ENCODE data around the gene RWDD3. TPM values are rescaled to one million over a fixed set of nuclear protein-coding genes. Genes with fewer than 3 reads are reported as not detected.

The RWDD3 gene
- total RNA-seq, 2 experiments from 2014 or later = 11.4 to 12.4 TPM

- peaks cover 3% of the 10 kb centered on the region for H3K27me3 Mint-ChIP-seq (ENCODE audit: low read depth)
- H3K4me1 Mint-ChIP-seq (ENCODE audit: low read depth) = no peaks in the 10 kb centered on the region
- no peak overlapping the region for H3K4me3 Mint-ChIP-seq
- DNase-seq = no peak
- H3K36me3 Mint-ChIP-seq (ENCODE audit: low read depth) = peaks cover 2% of the 10 kb centered on the region
- H3K27ac Mint-ChIP-seq = no peak overlapping the region
- no peaks in the 10 kb centered on the region for H3K9me3 Mint-ChIP-seq
- CTCF ChIA-PET = no interaction called here
- intact Hi-C loops (cut with micrococcal nuclease) = no loop called here
These were observed 28.9 kb downstream of the RWDD3 start for GRCh38 chr1:95262913-95263312.

DNA sequence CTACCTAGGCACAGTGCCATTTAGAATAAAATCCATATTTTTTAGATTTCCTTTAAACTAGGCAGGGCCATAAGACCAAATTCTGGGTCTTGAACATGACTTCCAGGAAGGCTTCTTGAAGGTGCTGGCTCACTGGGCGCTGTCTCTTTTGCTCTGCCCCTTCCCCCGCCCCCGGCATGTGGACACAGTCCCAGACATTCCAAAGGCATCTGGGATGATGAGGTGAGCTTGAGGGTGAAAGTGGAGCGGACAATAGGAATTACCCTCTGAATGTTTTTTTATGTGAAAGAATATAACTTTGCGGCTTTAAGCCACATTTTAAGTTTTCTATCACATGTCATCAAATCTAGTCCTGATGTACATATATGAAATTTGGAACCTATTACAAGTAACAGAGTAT lies 29.4 kb downstream of the RWDD3 start:
- no peak for DNase-seq
- intact Hi-C loops (cut with micrococcal nuclease) = no loop called here
- Mint-ChIP-seq H3K9me3 (no peaks in the 10 kb centered on the region), H3K4me1 (ENCODE audit: low read depth) (no peaks in the 10 kb centered on the region), H3K27ac (no peak overlapping the region), H3K36me3 (ENCODE audit: low read depth) (peaks cover 2% of the 10 kb centered on the region), H3K27me3 (ENCODE audit: low read depth) (peaks cover 3% of the 10 kb centered on the region), H3K4me3 (no peak overlapping the region)
- CTCF ChIA-PET = no interaction called here

GRCh38 chr1:95265106-95265505 lies 31.1 kb downstream of the RWDD3 start:
- no peak overlapping the region for H3K4me3 Mint-ChIP-seq
- no peaks in the 10 kb centered on the region for H3K4me1 Mint-ChIP-seq (ENCODE audit: low read depth)
- H3K27ac Mint-ChIP-seq = no peak overlapping the region
- no peaks in the 10 kb centered on the region for H3K9me3 Mint-ChIP-seq
- peaks cover 7% of the 10 kb centered on the region for H3K27me3 Mint-ChIP-seq (ENCODE audit: low read depth)
- CTCF ChIA-PET = no interaction called here
- intact Hi-C loops (cut with micrococcal nuclease) = no loop called here
- peaks cover 2% of the 10 kb centered on the region for H3K36me3 Mint-ChIP-seq (ENCODE audit: low read depth)
- DNase-seq = no peak

DNA sequence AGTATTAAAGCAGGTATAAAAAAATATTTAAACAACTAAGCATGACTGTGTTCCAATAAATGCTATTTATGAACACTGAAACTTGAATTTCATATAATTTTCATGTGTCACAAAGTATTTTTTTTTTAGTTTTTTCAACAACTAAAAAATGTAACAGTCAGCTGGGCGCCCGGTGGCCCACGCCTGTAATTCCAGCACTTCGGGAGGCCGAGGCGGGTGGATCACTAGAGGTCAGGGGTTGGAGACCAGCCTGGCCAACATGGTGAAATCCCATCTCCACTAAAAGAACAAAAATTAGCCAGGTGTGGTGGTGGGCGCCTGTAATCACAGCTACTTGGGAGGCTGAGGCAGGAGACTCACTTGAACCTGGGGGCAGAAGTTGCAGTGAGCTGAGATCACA lies 42.4 kb downstream of the RWDD3 start:
- CTCF ChIA-PET = no interaction called here
- no peak overlapping the region for H3K4me3 Mint-ChIP-seq
- H3K27me3 Mint-ChIP-seq (ENCODE audit: low read depth) = peaks cover 4% of the 10 kb centered on the region
- intact Hi-C loops (cut with micrococcal nuclease) = no loop called here
- no peaks in the 10 kb centered on the region for H3K36me3 Mint-ChIP-seq (ENCODE audit: low read depth)
- no peak for DNase-seq
- H3K9me3 Mint-ChIP-seq = peaks cover 11% of the 10 kb centered on the region
- no peak overlapping the region for H3K27ac Mint-ChIP-seq
- H3K4me1 Mint-ChIP-seq (ENCODE audit: low read depth) = no peaks in the 10 kb centered on the region

GRCh38 chr1:95278173-95279006 lies 44.4 kb downstream of the RWDD3 start:
- CTCF ChIA-PET = no interaction called here
- no peaks in the 10 kb centered on the region for H3K9me3 Mint-ChIP-seq
- H3K27ac Mint-ChIP-seq = no peak overlapping the region
- intact Hi-C loops (cut with micrococcal nuclease) = no loop called here
- no peaks in the 10 kb centered on the region for H3K36me3 Mint-ChIP-seq (ENCODE audit: low read depth)
- H3K4me3 Mint-ChIP-seq = no peak overlapping the region
- no peak for DNase-seq
- no peaks in the 10 kb centered on the region for H3K4me1 Mint-ChIP-seq (ENCODE audit: low read depth)
- peaks cover 4% of the 10 kb centered on the region for H3K27me3 Mint-ChIP-seq (ENCODE audit: low read depth)

- Mint-ChIP-seq H3K27ac (no peak overlapping the region), H3K4me3 (no peak overlapping the region), H3K27me3 (ENCODE audit: low read depth) (peaks cover 4% of the 10 kb centered on the region), H3K4me1 (ENCODE audit: low read depth) (no peaks in the 10 kb centered on the region), H3K36me3 (ENCODE audit: low read depth) (no peaks in the 10 kb centered on the region), H3K9me3 (no peaks in the 10 kb centered on the region)
- CTCF ChIA-PET = no interaction called here
- DNase-seq = no peak
- intact Hi-C loops (cut with micrococcal nuclease) = no loop called here
These were observed 47.9 kb downstream of the RWDD3 start for GRCh38 chr1:95281781-95282517.

- intact Hi-C loops (cut with micrococcal nuclease) = no loop called here
- DNase-seq = no peak
- Mint-ChIP-seq H3K27me3 (ENCODE audit: low read depth) (peaks cover 4% of the 10 kb centered on the region), H3K4me3 (no peak overlapping the region), H3K9me3 (no peaks in the 10 kb centered on the region), H3K4me1 (ENCODE audit: low read depth) (no peaks in the 10 kb centered on the region), H3K36me3 (ENCODE audit: low read depth) (no peaks in the 10 kb centered on the region), H3K27ac (no peak overlapping the region)
- CTCF ChIA-PET = no interaction called here
These were observed 48.5 kb downstream of the RWDD3 start for GRCh38 chr1:95282518-95282895.

DNA sequence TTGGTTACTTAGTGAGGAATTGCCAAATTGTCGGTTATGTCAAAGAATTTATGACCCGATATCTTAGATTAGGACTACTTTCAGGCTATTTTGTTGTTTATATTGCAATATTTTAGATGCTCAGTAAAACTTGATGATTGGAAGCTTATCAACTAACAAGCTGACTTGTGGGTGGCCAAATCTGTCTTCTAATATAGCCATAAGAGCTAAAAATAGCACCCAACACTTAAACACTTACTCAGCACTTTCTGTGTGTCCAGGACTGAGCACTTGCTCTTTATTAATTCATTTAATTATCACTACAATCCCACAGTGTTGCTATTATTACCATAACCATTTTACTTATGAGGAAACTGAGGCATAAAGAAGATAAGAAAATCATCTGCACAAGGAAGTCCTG lies 50.4 kb downstream of the RWDD3 start:
- H3K4me1 Mint-ChIP-seq (ENCODE audit: low read depth) = no peaks in the 10 kb centered on the region
- DNase-seq = no peak
- CTCF ChIA-PET = no interaction called here
- no peaks in the 10 kb centered on the region for H3K9me3 Mint-ChIP-seq
- H3K36me3 Mint-ChIP-seq (ENCODE audit: low read depth) = no peaks in the 10 kb centered on the region
- H3K27ac Mint-ChIP-seq = no peak overlapping the region
- intact Hi-C loops (cut with micrococcal nuclease) = no loop called here
- H3K27me3 Mint-ChIP-seq (ENCODE audit: low read depth) = peaks cover under 1% of the 10 kb centered on the region
- no peak overlapping the region for H3K4me3 Mint-ChIP-seq

- Mint-ChIP-seq H3K4me3 (no peak overlapping the region), H3K27me3 (ENCODE audit: low read depth) (no peaks in the 10 kb centered on the region), H3K27ac (no peak overlapping the region), H3K4me1 (ENCODE audit: low read depth) (no peaks in the 10 kb centered on the region), H3K9me3 (no peaks in the 10 kb centered on the region), H3K36me3 (ENCODE audit: low read depth) (no peaks in the 10 kb centered on the region)
- intact Hi-C loops (cut with micrococcal nuclease) = no loop called here
- CTCF ChIA-PET = interaction anchor here (0.7 to 0.8 kb wide), 2 partner anchors 225 to 287 kb away, joined by 4 to 5 read pairs; no protein-coding TSS in a partner anchor
- DNase-seq = no peak
These were observed 52.5 kb downstream of the RWDD3 start for GRCh38 chr1:95286479-95286878.

- Mint-ChIP-seq H3K27me3 (ENCODE audit: low read depth) (no peaks in the 10 kb centered on the region), H3K9me3 (no peaks in the 10 kb centered on the region), H3K4me1 (ENCODE audit: low read depth) (no peaks in the 10 kb centered on the region), H3K27ac (no peak overlapping the region), H3K4me3 (no peak overlapping the region), H3K36me3 (ENCODE audit: low read depth) (no peaks in the 10 kb centered on the region)
- CTCF ChIA-PET = interaction anchor here (0.7 to 0.8 kb wide), 2 partner anchors 226 to 287 kb away, joined by 4 to 5 read pairs; no protein-coding TSS in a partner anchor
- intact Hi-C loops (cut with micrococcal nuclease) = no loop called here
- no peak for DNase-seq
These were observed 53.1 kb downstream of the RWDD3 start for GRCh38 chr1:95287081-95287480.

DNA sequence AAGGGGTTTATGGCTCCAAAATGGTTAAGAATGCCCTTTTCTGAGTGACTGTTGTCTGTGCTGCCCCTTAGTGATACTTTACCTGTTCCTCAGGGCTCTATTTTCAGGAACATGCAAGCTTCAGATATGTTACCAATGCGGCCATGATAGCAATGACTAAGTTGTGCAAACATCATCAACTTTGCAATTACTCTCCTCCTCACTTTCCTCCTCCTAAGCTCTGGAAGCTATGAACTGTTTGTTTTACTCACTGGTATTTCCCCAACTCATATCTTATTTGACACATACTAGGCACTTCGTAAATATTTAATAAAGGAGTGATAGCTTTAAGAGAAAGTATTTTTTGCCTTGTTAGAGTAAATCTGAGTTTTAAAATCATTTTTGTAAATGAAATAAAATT lies 53.8 kb downstream of the RWDD3 start:
- Mint-ChIP-seq H3K27ac (no peak overlapping the region), H3K4me3 (no peak overlapping the region), H3K27me3 (ENCODE audit: low read depth) (no peaks in the 10 kb centered on the region), H3K9me3 (no peaks in the 10 kb centered on the region), H3K36me3 (ENCODE audit: low read depth) (no peaks in the 10 kb centered on the region), H3K4me1 (ENCODE audit: low read depth) (no peaks in the 10 kb centered on the region)
- intact Hi-C loops (cut with micrococcal nuclease) = no loop called here
- CTCF ChIA-PET = no interaction called here
- DNase-seq = no peak
